NCI-H446 (cell line): ENCODE measurements around the gene GPATCH8.
"Not testable (repeated sequence)": the region's sequence is repeated elsewhere in the genome, so short reads cannot be mapped to it uniquely, and the experiment has no call there.

Experiments used
- DNase-seq, 2 experiments: peaks; one replicate each; lab custom pipeline; 2025; lab: John Stamatoyannopoulos, UW

Gene GPATCH8

DNA sequence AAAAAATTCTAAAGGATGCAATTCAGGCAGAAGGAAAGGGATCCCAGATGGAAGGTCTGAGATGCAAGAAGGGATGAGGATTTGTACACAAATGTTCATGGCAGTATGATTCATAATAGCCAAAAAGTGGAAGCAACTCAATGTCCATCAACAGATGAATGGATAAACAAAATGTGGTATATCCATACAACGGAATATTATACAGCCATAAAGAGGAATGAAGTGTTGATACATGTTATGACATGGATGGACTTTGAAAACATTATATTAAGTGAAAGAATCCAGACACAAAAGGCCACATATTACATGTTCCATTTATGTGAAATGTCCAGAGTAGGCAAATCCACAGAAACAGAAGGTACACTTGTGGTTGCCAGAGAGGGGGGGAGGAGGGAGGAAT, 23.9 kb upstream of the GPATCH8 start:
- no peak for DNase-seq

DNA sequence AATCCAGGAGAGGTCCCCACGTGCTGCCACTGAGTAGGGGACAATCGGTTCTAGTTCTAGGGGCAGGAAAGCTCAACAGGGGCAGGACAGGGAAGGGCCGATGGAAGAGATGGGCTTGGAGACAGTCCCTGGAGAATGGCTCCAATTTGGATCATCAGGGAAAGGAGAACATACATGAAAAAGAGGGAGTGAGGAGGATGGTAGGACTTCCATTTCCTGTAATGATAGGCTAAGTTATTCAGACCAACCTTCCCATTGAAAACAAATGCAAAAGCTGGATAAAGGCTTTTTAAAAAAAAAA, 20.4 kb upstream of the GPATCH8 start:
- DNase-seq, result no peak

DNA sequence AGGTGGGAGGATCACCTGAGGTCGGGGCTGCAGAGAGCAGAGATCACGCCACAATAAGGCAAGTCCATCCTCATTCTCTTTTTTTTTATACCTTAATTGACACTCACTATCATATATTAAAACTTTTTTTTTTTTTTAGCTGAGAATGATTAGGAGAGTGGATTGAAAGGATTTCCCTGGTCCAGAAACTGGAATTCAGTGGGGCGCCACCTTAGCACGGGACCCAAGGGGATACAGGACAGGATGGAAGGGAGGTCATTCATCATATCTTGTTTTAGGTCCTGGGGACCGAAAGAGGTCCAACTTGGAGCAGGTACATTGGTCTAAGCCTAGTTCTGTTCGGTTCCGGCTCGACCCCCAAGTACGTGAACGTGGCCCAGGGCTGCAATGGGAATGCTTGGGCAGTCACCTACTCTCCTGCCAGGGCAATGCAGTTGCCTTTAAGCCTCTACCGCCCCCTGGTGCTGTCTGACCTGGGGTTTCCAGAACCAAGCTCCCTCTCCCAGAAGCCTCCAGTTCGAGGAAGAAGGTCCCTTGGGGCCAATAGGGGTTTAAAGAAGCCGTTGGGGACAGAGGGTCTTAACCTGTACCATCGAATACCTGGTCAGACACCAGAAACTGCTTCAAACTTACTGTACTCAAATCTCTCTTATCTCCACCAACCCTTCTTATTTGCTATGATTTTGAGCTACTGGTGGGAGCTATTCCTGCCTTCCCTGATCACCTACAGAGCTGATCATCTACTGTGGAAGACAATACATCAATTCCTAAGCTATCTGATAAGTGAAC, 19.9 kb upstream of the GPATCH8 start:
- DNase-seq, result peak in 1 of 2 experiments; percentile 60

DNA sequence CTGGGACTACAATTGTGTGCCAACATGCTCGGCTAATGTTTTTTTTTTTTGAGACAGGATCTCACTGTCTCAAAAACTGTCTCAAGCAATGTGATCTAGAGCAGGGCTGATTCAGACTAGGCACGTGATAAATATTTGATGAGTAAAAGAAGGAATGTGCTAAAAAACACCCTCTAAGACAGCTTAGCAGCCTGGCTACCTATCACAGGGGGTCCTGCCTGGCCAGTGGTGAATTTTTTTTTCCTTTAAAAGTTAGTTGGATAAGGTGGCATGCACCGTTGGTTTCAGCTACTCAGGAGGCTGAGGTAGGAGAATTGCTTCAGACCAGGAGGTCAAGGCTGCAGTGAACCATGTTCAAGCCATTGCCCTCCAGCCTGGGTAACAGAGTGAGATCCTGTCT, 14.8 kb upstream of the GPATCH8 start:
- DNase-seq, result no peak

DNA sequence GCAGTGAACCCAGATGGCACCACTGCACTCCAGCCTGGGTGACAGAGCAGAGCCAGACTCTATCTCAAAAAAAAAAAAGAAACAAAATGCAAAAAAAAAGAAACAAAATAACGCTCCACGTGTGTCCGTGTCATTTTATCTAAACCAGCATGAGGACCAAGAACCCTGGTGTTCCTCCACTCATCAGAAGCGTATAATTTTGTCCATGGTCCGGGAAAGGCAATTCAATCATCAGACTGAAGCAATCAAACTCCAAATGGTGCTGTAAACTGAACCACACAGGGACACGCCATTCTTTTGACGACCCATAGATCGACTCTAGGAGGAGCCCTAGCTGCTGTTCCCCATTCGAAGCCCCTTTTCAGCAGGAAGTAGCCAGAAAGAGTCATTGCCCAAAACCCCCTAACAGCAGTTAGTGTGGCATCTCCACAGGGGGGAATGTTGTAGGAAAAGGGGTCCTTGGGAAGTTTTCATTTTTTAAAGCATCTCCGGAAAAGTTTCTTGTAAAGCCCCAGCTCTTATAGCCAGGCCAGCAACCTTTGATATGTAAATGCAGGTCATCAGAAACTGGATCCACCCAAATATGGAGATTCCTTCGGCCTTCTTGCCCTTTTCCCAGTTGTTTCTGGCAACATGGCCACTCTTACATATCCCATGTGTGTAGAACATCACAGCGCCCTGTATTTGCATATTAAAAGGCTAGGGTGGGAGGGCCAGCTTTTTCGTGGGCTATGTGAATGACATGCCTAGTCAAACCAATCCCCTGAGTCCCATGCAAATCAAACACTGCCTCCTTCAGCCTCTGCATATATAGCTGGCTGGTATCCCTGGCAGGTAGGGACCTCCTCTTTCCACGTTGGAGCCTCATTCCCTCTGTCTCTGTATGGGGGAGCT, 8.3 kb upstream of the GPATCH8 start:
- DNase-seq, result not testable (repeated sequence)

DNA sequence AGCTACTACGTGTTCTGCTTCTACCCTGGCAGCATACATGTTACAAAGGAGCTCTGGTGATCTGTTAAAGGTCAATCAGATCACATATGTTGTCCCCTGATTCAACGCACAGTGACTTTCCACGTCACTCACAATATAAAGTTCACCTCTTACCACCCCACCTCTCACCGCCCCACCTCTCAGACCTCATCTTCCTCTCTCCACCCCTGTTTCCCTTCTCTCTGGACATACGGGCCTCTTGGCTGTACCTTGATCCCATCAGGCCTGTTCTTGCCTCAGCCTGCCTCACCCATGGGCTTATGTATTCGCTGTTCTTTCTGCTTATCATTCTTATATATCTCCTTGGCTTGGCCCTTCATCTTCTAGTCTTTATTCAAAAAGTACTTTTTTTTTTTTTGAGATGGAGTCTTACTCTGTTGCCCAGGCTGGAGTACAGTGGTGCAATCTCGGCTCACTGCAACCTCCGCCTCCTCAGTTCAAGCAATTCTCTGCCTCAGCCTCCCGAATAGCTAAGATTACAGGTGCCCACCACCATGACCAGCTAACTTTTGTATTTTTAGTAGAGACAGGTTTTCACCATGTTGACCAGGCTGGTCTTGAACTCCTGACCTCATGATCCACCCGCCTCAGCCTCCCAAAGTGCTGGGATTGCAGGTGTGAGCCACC, 3.9 kb upstream of the GPATCH8 start:
- DNase-seq, result not testable (repeated sequence)

DNA sequence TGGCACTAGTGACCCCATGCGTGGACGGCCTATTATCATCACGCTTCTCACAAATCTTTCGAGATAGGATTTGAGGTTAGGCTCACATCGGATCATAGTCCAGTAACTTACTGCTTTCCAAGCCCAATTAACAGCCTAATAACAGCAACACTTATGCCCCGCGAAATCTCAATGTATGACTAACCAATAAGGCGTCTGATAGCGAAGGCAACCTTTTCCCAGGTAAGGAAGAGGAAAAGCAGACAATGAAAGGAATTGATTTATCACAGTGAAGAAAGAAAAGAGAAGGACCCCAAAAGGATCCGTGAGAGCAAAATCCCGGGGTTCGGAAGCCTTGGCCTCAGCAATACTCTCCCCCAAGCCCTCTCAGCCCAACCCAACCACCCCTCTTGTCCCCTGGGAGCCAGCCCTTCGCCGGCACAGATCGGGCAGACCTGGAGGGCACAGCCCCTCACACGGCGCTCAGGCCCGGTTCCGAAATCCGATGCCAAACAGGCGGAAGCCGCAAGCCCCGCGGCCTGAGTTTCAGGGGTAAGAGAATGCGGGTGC, 534 bp downstream of the GPATCH8 start:
- DNase-seq, result no peak

DNA sequence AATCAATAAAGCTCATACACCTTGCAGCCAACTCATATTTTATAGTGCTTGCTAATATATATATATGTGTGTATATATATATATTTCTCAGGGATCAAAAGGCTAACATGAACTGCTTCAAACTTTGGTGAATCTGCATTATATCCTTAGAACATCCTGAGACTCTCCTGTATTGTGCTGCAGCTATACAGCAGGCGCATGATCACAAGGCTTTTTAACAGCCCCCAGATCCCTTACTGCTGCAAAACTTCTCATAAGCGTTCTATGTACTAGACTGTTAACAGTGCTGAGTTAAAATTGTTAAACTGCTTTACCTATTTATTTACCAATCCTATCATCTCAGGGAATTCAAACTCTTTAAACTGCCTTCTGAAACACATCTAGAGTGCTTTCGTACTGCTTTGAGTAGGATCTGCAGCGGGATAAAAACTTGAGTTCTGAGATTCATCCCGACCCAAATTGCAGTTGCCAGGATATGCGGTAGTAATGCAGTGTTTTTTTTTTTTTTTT, 1.3 kb downstream of the GPATCH8 start:
- DNase-seq, result no peak

DNA sequence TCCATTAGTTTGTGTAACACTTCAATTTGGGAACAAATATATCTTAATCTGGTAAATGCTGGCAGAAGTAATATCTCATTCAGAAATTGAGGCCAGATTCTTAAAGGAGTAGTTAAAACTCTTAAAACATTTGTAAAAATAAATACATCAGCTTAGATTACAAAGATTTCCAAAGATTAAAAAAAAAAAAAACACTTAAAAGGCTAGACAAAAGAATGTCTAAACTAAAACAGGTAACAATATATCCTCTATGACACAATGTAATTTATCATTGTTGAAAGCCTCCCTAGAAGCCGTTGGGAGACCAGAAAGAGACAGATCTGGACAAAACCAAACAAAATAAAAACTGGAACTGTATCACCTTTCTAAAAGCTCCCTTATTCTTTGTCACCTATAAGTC, 3.5 kb downstream of the GPATCH8 start:
- no peak for DNase-seq

DNA sequence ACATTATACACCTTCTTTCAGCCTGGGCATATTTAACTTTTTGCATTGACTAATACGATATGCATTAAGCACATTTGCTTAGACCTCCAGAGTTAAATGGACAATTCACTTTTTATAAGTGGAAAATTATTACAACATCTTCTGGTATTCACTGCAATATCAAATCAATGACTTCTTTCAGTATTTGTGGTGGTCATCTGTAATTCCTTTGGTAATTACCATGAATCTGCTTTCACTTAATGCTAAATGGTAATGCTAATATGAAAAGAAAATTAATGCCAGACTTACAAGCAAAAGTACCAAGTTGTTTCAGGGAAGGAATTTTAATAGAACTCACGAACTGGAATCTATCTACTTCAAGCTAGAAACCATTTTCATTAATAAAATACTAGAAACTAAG, 6.4 kb downstream of the GPATCH8 start:
- no peak for DNase-seq

DNA sequence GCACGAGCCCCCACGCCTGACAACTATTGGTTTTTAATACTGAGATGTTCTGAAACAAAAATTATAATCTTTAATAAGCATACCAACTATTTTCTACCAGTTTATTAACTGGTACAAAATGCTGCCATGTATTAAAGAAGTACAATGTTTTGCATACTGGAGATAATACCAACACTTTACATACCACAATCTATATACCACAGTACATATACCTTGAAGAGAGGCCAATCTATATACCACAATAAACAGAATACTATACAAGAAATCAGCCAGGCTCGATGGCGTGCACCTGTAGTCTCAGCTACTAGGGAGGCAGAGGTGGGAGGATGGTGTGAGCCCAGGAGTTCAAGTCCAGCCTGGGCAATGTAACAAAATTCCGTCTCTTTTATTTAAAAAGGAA, 9.9 kb downstream of the GPATCH8 start:
- no peak for DNase-seq

DNA sequence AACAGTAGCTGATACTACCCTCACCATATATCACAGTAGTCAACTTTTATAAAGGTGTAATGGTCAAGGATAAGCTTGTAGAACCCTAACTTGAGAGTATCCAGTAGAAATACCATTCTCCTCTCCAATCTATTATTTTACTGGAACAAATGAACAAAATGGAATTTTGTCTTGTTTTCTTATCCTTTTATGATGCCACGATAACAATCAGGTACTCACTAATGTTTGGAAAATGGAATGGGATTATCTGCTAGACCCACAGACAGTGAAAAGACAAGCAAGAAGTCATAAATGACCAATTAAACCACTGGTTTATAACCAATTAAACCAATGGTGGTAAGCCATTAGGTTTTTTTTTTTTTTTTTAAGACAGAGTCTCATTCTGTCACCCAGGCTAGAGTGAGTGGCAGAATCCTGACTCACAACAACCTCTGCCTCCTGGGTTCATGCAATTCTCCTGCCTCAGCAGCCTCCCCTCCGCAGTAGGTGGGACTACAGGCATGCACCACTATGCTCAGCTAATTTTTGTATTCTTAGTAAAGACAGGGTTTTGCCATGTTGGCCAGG, 10.4 kb downstream of the GPATCH8 start:
- DNase-seq, result no peak

DNA sequence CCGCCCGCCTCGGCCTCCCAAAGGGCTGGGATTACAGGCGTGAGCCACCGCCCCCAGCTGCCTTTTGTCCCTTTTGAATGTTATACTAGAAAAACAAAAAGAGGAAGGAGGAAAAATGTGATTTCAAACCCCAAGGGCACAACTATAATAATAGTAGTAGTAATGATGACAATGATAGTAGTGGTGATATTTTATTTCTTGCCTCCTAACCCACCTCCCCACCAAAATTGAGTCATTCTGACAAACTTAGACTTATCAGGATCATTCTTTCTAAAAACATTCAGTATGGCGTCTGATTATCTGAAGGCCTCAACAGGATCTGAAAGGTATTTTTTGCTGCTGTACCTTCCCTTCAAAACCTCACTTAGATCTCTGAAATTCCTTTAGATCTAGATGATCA, 13.6 kb downstream of the GPATCH8 start:
- no peak for DNase-seq

DNA sequence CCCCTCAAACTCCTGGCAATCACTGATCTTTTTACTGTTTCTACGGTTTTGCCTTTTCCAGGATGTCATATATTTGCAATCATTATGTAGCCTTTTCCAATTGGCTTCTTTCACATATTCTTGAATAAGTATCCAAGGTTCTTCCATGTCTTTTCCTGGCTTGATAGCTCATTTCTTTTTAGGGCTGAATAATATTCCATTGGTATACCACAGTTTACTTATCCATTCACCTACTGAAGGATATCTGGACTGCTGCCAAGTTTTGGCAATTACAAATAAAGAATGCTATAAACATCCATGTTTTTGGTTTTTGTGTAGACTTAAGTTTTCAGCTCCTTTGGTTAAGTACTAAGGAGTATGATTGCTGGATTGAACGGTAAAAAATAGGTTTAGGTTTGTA, 16.0 kb downstream of the GPATCH8 start:
- DNase-seq, result no peak

DNA sequence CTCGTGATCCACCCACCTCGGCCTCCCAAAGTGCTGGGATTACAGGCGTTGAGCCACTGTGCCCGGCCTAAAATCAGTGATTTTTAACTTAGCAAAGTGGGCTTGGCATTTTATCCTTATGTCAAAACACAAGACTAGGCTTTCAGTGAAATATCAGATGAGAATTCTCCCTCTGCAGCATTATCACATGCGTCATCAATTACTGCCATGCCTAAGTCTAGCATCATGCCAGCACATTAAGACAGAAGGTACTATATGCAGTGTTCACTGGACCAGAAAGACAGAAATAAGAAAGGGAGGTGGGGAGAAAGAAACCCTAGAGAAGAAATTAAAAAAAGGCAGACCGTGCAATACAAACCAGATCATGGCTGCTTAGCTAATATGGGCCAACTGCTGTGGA, 29.8 kb downstream of the GPATCH8 start:
- DNase-seq, result no peak

DNA sequence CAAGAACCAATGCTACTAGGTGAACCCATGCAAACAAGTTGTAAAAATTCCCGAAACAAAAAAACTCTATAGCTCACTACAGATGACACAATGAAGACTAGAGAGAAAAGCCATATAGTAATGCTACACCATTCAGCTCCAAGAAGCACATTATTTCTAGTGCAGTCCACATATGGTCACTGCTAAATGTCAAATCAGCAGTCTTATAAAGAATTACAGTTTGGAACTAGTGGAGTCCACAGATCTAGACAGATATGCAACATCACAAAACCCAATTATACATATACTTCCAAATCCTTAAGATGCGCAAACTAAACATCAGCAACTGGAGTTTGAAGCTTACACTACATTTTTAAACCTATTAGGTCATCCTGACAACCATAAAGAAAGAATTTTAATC, 33.5 kb downstream of the GPATCH8 start:
- DNase-seq, result no peak

DNA sequence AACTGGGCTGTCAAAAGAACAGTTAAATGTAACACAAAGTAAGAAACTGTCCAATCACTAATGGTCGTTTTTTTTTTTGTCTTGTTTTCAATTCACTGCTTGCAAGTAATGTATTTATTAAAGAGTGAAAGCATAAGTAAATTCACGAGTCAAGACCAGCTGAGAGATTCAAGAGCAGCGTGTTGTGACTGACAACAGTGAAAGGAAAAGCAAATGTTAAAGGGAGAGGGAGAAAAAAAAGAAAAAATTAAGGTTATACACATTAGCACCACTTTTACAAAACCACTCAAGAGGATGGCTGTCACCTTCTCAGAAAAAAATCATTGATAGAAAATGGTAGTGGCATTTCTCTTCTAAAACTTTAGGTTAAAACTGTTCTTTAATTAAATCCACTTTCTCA, 36.1 kb downstream of the GPATCH8 start:
- DNase-seq, result no peak

DNA sequence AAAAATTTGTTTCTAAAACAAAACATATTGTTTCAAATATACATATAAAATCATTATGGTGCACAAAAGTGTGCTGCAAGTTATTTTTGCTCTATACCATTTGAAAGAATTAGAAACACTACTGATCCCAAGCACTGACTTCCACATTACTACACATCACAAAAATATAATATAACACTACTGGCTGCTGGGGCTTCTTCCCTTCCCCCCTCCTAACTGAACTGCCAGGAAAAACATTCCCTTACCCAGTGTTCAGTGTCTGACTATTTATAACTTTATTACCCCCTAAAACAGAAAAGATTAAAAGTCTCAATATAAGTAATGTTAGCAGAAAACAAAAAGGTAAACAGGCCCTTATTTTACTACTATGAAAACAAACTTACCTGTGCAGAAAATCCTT, 36.9 kb downstream of the GPATCH8 start:
- DNase-seq, result no peak

DNA sequence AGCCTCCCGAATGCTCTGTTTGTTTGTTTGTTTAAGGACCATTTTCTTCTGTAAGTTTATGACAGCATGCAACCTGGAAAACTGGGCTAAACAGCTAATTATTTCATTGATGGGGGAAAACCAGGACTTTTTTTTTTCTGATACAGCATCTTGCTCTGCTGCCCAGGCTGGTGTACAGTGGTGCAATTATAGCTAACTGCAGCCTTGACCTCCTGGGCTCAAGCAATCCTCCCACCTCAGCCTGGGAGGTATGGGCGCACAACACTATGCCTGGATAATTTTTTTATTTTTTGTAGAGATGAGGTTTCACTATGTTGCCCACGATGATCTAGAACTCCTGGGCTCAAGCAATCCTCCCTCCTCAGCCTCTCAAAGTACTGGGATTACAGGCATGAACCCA, 37.3 kb downstream of the GPATCH8 start:
- no peak for DNase-seq

DNA sequence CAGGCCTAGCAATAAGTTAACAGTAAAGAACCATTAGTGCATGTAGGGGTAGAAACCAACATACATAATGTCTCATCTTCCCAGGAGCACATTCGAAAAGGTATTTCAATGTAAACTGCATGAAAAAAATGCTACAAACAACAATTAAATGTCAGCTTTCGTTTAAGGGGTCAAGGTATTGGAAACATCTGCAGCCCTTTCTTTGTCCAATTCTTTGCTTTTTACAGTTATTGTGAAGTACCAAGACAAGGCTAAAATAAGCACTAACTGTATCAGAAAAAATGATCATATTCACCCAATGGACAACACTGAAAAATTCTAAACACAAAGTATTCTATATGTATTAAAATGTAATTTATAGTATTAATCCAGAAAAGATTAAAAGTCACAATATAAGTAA, 37.9 kb downstream of the GPATCH8 start:
- DNase-seq, result no peak

DNA sequence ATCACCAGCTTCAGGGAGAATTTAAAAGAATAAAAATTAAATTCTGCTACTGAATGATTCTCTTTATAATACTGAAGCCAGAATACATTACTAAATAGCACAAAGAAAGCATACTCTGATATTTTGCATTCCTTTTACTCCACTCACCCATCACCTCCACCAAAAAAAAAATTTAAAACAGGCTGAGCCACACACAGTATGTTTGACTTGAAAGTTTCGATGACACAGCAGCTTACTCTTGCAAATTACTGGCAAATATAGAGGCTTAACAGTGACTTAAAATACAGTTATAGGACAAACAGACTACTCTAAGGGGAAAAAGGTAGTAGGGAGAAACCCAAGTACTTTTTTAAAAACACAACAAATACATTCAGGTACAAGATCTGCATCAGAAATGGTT, 39.2 kb downstream of the GPATCH8 start:
- no peak for DNase-seq

DNA sequence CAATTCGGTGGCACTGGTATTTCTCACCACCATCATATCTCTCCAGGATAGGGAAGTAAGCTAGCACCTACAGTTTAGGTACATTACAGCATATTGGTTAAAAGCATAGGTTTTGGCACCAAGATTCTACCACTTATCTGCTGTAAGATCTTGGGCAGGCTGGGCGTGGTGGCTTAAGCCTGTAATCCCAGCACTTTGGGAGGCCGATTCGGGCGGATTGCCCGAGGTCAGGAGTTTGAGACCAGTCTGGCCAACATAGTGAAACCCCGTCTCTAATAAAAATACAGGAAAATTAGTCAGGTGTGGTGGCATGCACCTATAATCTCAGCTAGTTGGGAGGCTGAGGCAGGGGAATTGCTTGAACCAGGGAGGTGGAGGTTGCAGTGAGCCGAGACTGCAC, 51.4 kb downstream of the GPATCH8 start:
- DNase-seq, result no peak
